ENCODE results near the gene PRR36.

The PRR36 gene

DNA sequence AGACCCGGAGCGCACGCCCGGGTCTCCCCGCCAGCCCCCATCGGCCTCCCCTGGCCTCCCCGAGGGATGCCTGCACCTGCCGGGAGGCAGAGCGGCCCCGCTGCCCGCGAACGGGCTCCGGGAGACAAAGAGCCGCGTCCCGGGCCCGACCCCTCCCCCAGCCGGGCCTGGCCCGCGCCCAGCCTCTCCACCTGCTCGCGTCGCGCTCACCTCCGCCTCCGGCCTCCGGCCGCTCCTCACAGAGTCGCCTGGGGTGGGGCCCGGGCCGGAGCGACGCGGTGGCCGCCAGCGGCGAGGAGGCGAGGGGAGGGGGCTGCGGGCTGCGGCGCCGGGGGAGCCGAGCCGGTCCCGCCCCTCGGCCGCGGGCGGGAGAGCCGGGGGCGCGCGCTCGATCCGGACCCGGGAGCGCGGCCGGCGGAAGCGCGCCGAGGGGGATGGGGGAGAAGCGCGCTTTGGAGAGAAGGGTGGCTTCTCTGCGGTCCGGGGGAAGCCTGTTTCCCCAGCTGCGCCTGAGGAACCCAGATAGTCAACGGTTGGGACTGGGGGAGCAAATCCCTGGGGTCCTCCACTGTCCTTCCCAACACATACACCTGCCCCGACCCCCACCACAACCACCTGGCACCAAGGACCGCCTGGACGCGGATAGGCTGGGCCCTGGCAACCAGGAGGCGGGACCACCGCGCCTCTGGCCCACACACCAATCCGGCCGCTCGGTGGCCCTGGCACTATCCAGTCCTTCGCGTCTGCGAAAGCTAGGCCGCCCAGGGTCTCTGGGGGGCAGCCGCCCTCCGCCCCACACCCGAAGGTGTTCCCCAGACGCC lies at the start of gene PRR36:
Gene PRR36, minus strand, starts transcription at position 315 of the 821 bp plus-strand sequence. CDS start 701 bp downstream, outside the sequence.
- no peak for DNase-seq (ENCODE audit: low read depth)

DNA sequence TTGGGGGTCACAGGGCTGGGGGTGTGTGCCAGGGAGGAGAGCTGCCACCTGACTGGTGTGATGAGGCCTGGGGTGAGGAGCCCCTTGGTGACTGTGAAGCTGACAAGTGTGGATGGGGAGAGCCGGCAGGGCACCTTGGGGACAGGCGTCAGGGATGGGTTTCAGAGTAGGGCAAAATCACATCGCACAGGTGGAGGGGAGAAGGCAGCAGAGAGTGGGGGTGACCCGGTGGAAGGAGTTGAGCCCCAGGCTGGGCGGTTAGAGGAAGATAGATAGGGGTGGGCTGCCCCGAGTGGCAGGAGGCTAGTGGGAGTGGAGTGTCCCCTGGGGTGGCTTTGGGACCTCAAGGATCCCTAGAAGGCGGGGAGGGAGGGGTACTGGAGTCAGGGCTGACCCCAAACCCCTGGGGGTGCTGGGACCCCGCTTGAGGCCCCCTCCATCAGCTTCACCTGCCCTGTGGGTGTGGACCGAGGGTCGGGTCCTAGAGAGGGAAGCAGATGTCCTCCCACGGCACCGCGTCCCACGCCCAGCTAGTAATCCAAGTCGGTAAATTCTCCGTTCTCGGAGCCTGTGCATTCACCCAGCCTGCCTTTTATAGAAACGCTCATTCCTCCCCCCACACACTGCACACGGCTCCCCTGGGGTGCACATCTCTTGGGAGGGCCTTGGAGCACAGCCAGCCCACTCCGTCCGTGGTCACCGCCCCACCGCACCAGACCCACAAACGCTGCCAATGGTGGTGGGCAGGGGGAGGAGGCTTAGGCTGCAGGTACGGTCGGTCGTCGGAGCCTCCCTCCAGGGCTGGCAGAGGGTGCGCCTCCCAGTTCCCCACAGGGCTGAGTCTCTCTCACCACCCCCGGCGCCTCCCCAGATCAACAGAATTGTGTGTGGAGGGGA lies 49.4 kb upstream of the PRR36 start:
- TF ChIP-seq, protein P1, sequence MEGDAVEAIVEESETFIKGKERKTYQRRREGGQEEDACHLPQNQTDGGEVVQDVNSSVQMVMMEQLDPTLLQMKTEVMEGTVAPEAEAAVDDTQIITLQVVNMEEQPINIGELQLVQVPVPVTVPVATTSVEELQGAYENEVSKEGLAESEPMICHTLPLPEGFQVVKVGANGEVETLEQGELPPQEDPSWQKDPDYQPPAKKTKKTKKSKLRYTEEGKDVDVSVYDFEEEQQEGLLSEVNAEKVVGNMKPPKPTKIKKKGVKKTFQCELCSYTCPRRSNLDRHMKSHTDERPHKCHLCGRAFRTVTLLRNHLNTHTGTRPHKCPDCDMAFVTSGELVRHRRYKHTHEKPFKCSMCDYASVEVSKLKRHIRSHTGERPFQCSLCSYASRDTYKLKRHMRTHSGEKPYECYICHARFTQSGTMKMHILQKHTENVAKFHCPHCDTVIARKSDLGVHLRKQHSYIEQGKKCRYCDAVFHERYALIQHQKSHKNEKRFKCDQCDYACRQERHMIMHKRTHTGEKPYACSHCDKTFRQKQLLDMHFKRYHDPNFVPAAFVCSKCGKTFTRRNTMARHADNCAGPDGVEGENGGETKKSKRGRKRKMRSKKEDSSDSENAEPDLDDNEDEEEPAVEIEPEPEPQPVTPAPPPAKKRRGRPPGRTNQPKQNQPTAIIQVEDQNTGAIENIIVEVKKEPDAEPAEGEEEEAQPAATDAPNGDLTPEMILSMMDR (conservative IDR thresholded peaks at IDR 0.05; ENCODE audit: low read depth, low read length), result no peak
- no peak for DNase-seq (ENCODE audit: low read depth)
- no peak overlapping the region for H3K4me3 ChIP-seq (ENCODE audit: low read length)

More for the DNA sequence above, at the start of gene PRR36:
- TF ChIP-seq, protein P1 (conservative IDR thresholded peaks at IDR 0.05; ENCODE audit: low read depth, low read length), result no peak
- peak within 1 kb of the TSS; percentile 73 for H3K4me3 ChIP-seq (ENCODE audit: low read length)

DNA sequence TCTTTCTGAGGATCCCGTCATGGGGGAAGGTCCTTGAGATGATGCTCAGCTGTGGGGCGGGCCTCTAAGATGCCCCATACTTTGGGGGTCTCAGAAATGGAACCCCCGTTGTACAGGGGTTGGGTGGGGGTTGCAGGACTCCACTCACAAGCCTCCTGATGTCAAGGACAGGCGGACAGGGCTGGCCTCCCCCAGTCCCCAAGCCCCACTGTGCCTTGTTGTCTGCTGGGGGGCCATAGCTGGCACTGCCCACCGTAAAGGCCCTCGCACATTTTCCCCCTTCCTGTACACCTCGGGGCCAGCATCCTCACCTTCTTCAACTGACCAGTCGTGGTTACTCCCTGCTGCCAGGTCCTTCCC lies 48.6 kb upstream of the PRR36 start:
- DNase-seq (ENCODE audit: low read depth), result no peak
- no peak overlapping the region for H3K4me3 ChIP-seq (ENCODE audit: low read length)
- TF ChIP-seq, protein P1 (conservative IDR thresholded peaks at IDR 0.05; ENCODE audit: low read depth, low read length), result no peak

DNA sequence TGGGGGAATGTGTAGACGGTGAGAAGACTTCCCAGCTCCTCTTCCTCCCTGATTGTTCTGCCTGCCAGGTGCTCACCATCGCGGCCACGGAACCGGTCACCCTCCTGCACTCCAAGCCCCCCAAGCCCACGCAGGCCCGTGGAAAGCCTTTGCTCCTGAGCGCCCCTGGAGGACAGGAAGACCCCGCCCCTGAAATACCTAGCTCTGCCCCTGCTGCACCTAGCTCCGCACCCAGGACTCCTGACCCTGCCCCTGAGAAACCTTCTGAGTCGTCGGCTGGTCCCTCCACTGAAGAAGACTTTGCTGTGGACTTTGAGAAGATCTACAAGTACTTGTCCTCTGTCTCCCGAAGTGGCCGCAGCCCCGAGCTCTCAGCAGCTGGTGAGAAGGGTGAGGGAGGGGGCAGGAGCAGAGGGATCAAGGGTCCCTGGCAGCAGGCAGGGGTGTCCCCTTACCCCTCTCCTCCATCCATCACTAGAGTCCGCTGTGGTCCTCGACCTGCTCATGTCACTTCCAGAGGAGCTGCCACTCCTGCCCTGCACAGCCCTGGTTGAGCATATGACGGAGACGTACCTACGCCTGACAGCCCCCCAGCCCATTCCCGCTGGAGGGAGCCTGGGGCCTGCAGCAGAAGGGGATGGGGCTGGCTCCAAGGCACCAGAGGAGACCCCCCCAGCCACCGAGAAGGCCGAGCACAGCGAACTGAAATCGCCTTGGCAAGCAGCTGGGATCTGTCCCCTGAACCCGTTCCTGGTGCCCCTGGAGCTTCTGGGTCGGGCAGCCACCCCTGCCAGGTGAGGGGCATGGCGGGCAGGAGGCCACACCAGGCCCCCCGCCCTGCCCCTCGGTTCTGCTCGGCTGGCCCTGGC lies 48.0 kb upstream of the PRR36 start:
- no peak for DNase-seq (ENCODE audit: low read depth)
- TF ChIP-seq, protein P1 (conservative IDR thresholded peaks at IDR 0.05; ENCODE audit: low read depth, low read length), result no peak
- H3K4me3 ChIP-seq (ENCODE audit: low read length), result no peak overlapping the region

DNA sequence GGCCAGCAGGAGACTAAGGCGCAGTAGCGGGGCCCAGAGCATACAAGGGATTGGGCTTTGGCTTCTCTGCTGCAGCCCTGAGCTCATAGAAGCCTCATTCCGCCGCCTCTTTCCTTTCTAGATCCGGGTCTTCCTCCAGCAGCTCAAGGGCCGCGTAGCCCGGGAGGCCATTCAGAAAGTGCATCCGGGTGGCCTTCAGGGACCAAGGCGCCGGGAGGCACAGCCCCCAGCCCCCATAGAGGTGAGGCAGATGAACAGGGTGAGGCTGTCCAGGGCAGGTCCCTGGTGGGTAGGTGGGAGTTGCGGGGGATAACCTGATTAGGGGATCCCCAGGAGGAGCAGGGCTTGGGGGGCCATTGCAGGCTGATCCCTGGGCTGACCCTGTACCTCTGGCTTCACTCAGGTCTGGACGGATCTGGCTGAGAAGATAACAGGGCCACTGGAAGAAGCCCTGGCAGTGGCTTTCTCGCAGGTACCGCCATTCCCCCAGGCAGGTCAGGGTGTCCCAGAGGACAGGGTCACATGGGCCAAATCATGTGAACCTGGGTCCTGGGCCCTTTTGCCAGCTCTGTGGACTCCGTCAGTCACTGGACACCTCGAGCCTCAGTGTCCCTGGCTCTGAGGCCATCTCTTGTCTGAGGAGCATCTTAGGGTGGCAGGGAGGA lies 47.2 kb upstream of the PRR36 start:
- no peak for DNase-seq (ENCODE audit: low read depth)
- TF ChIP-seq, protein P1 (conservative IDR thresholded peaks at IDR 0.05; ENCODE audit: low read depth, low read length), result no peak
- peak overlapping the region; percentile 40 for H3K4me3 ChIP-seq (ENCODE audit: low read length)

All from retinal pigment epithelial cell (primary cell).